Activated T-cell treated with anti-CD3 and anti-CD28 coated beads for 1 hour (primary cell): ENCODE results near the gene KIF22.
"Not testable (repeated sequence)": the region's sequence is repeated elsewhere in the genome, so short reads cannot be mapped to it uniquely, and the experiment has no call there.

Experiments
- DNase-seq: peaks from one replicate; pipeline ENCODE4 v3.0.0-alpha.2; 2020; ENCODE audit warnings: low read depth

KIF22 gene

DNA sequence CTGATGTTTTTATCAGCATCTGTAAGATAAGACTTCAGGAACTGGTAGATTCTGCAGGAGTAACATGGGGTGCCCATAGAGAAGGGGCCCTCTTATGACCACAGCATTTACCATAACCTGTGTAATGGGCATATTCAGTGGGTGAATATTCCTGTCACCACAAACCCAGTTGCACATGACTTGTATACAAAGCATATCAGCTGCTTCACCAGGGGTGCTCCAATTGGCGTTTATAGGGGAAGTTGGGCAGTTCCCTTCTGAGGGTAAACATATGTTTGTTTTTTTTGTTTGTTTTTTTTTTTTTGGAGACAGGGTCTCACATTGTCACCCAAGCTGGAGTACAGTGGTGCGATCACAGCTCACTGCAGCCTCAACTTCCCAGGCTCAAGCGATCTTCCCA is 24.0 kb upstream of the KIF22 start:
- DNase-seq: no peak

DNA sequence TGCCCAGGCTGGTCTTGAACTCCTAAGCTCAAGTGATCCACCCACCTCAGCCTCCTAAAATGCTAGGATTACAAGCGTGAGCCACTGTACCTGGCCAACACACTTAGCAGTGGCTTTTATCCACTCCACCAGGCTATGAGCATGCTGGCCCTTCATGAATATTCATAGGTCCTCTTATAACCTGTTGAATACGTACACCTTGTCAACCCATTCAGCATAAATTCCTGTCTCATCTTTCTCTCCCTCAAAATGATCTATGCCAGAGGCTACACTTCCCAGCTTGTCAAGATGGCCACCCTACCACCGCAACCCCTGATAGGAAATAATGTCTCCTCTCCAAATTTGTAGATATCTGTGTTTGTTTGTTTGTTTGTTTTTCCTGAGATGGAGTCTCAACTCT is 23.5 kb upstream of the KIF22 start:
- no peak for DNase-seq

DNA sequence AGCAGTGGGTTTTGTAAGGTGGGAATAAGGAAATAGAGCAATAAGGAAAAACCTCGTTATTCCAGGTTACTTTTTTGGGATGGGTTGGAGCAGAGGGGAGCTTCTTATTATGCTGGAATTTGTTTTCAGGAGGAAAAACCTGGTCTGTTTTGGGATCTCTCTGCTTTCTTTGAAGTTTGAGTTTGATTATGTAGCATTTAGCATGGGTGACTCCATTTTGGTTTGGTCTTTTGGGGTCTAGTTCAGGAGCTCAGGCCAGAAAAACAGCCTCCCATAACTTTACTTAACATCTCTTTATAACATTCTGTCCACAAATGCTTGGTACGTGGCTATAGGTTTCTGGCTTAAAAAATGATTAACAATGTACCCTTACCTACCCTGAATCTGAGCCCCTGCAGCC is 21.0 kb upstream of the KIF22 start:
- no peak for DNase-seq

DNA sequence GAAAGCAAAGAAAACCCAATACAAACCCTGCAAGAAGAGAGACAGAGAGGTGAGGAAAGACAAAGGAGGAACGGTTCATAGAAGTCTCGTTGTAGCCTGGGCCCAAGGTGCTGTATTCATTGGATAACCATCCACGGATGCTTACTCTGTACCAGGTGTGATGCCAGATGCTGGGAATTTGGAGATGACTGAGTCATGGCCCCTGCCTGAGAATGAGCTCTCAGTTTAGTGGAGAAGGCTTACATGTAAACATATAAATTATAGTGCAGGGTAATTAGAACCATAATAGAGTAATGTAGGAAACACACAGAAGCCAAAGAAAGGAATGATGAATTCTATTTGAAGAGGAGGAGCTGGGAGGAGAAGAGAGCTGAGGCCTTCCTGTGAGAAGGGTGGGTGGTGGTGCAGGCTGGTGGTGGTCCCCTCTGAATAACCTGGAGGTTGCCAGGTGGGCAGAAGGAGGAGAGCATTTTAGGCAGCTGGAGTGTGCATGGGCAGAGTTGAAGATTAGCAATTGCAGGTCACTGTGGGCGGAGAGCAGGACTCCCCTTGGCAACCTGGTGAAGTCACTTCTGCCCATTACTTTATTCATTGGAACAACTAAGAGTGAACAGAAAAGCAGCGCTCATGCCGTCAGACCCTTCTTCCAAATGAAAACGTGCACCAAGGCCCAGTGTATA is 20.2 kb upstream of the KIF22 start:
- no peak for DNase-seq

DNA sequence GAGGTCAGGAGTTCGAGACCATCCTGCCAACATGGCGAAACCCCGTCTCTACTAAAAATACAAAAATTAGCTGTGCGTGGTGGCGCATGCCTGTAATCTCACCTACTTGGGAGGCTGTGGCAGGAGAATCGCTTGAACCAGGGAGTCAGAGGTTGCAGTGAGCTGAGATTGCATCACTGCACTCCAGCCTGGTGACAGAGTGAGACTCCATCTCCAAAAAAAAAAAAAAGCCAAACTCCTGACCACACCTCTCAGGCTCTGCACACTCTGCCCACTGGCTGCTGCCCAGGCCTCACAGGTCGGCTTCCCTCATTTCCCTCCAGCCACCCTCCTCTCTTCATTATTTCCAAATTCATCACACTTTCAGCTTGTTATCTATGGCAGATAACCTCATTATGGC is 18.2 kb upstream of the KIF22 start:
- DNase-seq: not testable (repeated sequence)

DNA sequence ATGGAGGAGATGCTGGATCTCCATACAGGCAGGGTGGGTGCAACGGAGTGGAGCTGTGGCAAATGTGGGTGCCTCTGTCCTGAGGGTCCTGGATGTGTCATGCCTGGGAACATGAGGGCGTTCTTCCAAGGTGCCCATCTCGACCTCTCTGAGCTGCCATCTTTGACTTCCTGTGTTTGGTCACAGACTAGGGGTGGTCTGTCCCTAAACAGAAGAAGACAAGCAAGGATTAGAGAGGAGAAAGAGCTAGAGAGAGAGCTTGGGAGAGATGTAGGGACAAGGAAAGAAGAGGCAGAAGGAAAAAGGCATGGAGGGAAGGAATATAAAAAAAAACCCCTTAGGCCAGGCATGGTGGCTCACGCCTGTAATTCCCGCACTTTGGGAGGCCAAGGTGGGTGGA is 15.8 kb upstream of the KIF22 start:
- no peak for DNase-seq

DNA sequence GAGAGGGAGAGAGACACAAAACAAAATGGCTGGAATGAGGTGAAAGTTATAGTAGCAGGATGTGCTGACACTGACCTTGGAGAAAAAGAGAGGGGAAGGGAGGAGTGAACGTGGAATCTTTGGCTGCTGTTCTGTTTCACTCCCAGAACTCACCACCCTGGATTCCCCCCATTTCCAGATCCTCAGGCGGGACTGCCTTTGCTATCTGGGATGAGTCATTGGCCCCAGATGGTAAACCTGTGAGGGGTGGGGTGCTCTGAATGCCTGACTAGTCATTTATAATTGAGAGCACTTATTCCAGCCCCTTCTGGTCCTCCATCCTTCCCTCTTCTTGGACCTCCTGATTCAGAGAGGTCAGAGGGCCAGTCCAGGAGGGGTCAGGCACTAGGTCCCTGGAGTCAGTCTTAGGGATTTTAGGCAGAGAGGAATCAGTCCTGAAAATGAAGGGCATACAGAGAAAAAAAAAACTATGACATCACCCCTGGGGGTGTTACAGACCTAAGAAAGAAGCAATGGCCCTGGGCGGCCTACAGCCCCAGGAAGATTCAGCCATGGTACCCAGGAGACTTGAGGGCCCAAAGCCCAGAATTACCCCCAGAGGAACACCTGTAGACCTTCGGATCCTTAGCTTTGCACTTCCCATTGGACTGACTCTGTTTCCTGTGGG is 14.7 kb upstream of the KIF22 start:
- no peak for DNase-seq

DNA sequence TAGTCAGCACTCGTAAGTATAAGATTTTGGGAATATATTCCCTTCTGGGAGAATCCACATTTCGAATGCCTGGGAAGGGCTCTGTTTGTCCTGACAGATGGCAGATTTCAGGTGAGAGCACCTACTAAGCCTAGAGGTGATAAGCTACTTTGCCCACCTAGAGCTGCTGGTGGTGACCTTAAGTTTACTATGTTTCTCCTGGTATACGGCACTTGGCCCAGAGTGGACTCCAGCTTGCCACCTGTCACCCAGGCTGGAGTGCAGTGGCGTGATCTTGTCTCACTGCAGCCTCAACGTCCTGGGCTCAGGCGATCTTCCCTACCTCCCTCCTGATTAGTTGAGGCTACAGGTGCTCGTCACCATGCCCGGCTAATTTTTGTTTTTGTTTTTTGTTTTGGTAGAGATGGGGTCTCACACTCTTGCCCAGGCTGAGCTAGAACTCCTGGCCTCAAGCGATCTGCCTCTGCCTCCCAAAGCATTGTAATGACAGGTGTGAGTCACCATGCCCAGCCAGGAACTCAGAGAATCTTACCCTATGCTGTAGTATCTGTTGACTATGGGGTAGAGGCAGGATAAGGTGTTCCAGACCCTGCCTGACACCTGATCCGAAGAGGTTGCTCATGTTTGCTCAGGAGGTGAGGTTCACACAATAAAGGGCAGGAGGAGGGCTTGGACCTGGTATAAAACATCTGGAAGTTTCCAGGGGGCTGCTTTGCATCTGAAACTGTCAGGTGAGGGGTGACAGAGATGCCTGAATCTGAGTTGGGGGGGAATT is 12.8 kb upstream of the KIF22 start, which contains the start of gene ZG16:
Gene ZG16, plus strand, starts transcription at position 681 of the 775 bp plus-strand sequence. CDS start 1,011 bp downstream, outside the sequence.
- no peak for DNase-seq

DNA sequence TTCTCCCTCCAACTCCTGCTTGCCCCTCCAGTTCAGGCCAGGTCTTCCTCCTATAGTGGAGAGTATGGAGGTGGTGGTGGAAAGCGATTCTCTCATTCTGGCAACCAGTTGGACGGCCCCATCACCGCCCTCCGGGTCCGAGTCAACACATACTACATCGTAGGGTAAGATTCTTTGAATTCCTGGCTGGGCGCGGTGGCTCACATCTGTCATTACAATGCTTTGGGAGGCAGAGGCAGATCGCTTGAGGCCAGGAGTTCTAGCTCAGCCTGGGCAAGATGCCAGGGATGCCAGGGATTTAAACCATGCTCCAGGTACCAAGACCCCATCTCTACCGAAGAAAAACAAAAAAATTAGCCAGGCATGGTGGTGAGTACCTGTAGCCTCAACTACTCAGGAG is 11.1 kb upstream of the KIF22 start:
- no peak for DNase-seq

DNA sequence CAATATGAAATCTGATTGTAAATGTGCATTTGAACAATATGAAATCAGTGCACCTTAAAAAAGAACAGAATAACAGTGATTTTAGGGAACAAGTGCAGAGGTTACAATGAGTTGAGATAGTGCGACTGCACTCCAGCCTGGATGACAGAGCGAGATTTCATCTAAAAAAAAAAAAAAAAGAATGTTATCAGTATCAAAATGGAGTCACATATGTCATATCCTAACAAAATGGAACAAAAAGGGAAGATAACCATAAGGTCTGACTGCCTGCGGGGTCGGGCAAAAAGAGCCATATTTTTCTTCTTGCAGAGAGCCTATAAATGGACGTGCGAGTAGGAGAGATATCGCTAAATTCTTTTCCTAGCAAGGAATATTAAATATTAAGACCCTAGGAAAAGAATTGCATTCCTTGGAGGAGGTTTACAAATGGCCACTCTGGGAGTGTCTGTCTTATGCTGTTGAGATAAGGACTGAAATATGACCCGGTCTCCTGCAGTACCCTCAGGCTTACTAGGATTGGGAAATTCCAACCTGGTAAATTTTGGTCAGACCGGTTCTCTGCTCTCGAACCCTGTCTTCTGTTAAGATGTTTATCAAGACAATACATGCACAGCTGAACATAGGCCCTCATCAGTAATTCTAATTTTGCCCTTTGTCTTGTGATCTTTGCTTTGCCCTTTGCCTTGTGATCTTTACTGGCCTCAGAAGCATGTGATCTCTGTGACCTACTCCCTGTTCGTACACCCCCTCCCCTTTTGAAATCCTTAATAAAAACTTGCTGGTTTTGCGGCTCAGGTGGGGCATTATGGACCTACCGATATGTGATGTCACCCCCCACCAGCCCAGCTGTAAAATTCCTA is 7.2 kb upstream of the KIF22 start:
- not testable (repeated sequence) for DNase-seq

DNA sequence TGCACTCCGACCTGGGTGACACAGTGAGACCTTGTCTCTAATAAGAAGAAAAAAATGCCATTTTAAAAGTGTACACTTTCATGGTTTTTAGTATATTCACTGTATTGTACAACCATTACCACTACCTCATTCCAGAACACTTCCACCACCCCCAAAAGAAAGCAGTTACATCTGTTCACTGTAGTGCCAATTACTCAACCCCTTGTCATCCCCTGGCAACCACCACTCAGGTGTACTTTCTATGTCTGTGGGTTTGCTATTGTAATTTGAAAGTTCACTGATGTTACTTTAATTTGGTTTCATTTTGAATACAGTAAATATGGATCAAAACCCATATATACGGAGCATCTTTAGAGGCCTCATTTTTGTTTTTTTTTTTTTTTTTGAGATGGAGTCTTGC is 6.4 kb upstream of the KIF22 start:
- no peak for DNase-seq

DNA sequence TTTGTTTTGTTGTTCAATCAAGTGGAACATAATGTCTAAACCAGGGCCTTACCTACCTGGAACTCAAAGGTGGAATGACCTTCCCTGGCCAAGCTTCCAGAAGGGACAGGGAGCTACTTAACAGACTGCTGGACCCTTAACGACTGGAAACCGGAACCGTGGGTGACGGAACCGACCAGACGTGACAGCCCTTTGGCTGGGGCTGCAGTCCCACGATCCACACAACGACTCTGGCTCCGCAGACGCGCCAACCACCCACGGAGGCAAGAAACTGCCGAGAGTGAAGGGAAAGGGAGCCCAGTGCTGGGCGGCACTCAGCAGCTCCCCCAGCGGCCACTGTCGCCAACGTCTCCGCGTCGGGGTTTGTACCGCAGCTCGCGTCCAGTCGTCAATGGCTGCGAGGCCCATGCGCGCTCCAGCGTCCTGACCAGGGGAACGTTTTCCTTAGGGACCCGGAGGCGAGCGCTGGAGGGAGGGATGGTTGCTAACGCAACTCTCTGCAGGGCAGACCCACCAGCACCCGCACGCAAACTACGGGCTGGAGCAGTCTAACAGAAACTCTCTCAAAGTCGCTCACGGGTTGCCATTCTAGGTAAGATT is 5.5 kb upstream of the KIF22 start:
- peak; percentile 65 for DNase-seq

DNA sequence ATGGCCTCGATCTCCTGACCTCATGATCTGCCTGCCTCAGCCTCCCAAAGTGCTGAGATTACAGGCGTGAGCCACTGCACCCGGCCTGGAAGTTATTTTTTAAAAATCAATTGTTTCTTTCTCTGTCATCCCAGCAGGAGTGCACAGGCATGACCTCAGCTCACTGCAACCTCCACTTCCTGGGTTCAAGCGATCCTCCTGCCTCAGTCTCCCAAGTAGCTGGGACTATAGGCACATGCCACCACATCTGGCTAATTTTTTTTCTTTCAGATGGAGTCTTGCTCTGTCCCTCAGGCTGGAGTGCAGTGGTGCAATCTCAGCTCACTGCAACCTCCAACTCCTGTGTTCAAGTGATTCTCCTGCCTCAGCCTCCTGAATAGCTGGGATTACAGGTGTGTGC is 3.4 kb upstream of the KIF22 start:
- not testable (repeated sequence) for DNase-seq

DNA sequence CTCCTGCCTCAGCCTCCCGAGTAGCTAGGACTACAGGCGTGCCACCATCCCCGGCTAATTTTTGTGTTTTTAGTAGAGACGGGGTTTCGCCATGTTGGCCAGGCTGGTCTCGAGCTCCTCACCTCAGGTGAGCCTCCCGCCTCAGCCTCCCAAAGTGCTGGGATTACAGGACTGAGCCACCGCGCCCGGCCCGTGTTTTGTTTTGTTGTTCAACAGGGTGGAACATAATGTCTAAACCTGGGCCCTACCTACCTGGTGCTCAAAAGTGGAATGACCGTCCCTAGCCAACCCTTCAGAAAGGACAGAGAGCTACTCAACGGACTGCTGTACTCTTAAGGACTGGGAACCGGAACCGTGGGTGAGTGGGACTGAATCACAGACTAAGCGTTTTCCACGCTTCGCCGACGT is 772 bp upstream of the KIF22 start:
- DNase-seq: no peak

DNA sequence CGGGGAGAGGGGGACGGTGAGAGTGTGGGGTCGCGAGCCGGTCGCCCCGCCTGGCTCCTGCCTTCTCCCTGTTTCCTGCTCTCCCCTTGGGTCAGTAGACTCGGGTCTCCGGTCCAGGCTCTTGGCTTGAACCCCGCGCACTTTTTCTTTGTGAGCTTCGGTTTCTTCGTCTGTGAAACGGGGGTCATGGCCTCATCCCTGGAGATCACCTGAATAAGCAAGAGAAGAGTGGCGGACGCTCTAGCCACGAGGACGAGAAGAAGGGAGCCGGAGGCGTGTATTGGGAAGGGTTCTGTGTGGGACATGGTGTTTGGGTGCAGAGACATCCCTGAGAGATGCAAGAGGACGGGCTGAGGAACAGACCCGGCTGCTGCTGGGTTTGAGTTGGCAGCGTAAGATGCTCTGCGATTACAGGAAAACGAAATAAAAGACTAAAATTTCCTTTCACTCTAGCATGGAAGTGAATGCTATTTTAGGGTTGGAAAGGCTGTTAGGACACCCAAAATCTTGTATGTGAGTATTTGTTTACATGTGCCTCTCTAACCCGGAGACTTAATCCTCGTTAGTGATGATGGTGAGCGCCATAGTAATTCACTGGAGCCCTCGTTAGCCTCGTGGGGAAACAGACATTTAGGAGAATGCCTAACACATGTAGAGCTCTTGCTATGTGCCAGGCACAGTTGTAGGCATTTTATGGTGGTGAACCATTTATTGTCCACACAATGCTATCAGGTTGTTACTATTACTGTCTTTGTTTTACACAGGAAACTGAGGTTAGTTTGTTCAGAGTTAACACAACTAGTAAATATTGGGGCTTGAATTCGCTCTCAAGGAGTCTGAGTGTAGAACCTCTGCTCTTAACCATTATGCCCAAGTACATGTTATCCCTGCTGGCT is 646 bp downstream of the KIF22 start:
- DNase-seq: no peak

DNA sequence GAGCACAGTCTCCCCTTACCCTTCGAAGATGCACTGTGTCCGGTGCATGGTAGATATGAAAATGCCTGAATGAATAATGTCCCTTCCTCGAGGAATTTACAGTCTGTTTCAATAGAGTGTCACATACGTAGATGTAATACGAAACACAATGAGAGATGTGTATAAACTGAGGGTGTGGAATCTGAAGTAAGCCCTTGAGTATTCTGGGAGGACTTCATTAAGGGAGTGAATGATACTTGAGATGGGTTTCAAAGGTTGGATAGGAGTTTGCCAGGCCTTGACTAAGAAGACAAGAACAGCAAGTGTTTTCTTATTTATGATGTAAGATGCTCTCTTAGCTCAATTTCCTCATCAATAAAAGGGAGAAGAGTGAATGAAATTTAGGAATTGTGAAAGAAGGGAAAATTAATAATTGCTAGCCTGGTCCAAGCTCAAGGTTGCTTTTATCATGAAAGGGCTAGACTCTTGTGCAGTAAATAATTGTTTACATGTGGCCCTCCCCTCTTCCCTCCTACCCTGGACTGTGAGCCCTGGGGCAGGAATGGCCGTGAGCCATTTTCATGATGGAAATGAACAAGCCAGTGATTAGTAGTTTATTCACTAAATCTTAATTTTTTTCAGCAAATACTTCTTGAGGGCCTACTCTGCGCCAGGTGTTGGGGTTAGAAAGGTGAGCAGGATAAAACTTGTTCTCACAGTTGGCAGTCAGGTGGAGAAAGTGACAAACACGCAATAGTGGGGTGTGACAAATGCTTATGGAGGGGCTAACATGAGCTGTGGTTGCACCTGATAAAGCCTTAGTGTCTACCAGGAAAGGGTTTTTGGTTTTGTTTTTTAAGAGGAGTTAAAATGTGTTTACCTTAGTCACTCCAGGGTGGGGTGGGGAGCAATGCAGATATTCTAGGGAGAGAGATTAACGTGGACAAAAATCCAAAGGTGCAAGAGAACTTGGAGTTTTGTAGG is 1.6 kb downstream of the KIF22 start:
- DNase-seq: no peak

DNA sequence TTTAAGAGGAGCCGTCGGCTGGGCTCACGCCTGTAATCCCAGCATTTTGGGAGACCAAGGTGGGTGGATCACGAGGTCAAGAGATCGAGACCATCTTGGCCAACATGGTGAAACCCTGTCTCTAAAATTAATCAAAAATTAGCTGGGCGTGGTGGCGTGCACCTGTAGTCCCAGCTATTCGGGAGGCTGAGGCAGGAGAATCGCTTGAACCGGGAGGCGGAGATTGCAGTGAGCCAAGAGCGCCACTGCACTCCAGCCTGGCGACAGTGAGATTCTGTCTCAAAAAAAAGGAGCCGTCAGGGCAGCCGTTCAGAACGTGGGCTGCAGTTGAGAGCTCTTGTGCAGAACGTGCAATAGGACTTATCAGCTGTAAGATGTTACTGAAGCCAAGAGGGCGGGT is 2.6 kb downstream of the KIF22 start:
- not testable (repeated sequence) for DNase-seq

DNA sequence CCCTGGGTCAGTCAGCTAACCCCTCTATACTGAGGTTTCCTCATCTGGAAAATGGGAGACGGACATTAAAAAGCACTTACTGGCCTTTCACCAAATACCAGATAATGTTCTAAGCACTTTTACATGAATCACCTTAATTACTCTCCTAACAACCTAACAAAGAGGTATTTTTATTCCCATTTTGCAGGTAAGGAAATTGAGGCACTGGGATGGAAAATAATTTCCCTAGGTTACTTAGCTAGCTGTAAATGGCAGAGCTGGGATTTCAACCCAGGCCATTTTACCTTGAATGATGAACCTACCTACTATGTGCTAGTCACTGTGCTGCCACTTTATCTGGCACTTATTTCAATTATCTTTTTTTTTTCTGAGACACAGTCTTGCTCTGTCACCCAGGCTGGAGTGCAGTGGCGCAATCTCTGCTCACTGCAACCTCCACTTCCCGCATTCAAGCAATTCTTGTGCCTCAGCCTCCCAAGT is 3.7 kb downstream of the KIF22 start:
- DNase-seq: no peak

DNA sequence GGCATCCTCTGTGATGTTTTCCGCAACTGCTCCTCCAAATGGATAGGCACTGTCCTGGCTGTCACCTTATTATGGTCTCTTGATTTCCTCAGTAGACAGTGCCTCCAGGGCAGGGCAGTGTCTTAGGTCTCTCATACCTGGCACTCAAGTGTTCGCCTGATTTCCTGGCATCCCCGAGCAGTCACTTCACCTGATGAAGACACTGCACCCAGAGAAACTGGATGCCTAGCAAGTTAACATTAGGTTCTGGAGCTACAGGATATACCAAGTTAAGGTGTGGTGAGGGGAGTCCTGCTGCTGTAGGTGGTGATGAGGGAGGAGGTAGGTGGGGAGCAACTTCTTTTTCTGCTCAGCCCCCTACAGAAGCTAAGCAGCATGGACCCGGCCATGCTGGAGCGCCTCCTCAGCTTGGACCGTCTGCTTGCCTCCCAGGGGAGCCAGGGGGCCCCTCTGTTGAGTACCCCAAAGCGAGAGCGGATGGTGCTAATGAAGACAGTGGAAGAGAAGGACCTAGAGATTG is 11.9 kb downstream of the KIF22 start:
- DNase-seq: no peak
